Lower lobe of right lung (tissue), 2 donors: ENCODE results near the gene SRD5A1. TPM values are rescaled to one million over a fixed set of nuclear protein-coding genes. Genes with fewer than 3 reads are reported as not detected.
A peak's percentile ranks its signal among the peaks of the same experiment; 100 is the strongest.

ENCODE experiments used
- ATAC-seq, 2 donors: fragments of 200-7000 bp; cut with Tn5 transposase; one replicate each; pipeline ENCODE4 v1.9.1; 2020 to 2022; ENCODE audit warnings: mild to moderate bottlenecking in 2 of 2, moderate library complexity in 2 of 2
- DNase-seq: peaks from one replicate; pipeline ENCODE4 v3.0.0-alpha.2; 2020
- H3K27ac ChIP-seq: fragments of 200-600 bp; one replicate; pipeline ENCODE4 v1.8.0; 2022
- H3K27me3 ChIP-seq: fragments of 200-600 bp; one replicate; pipeline ENCODE4 v1.8.0; 2022; ENCODE audit warnings: low read depth
- H3K36me3 ChIP-seq: fragments of 200-600 bp; one replicate; pipeline ENCODE4 v1.8.0; 2022; ENCODE audit warnings: mild to moderate bottlenecking
- H3K4me1 ChIP-seq: fragments of 200-600 bp; one replicate; pipeline ENCODE4 v1.8.0; 2022
- H3K4me3 ChIP-seq: fragments of 200-600 bp; one replicate; pipeline ENCODE4 v1.8.0; 2022; ENCODE audit warnings: mild to moderate bottlenecking
- H3K9me3 ChIP-seq: fragments of 200-600 bp; one replicate; pipeline ENCODE4 v1.8.0; 2022
- CTCF ChIP-seq: fragments of 200-600 bp; IDR thresholded peaks from one replicate; pipeline ENCODE4 v1.8.0; 2022; ENCODE audit warnings: antibody characterized with exemption, mild to moderate bottlenecking
- intact Hi-C: fragments of 100-400 bp; cut with DNase I; formaldehyde crosslinking; loops from one replicate; pipeline ENCODE4 v1.11.0; 2022
- total RNA-seq: library from RNA; stranded (reverse); fragmentation: NEBNext Ultra II Directional; extraction: Animal tissue kit (Norgen Biotek cat#: 25700); gene quantifications from one replicate; pipeline ENCODE4 v1.2.1, GENCODE V29; 2021
- donor health status: DM: no; HTN: yes; CAD: no; lungs with severe emphysema.

The SRD5A1 gene
- total RNA-seq, 1 donor from 2014 or later: 8.3 TPM

GRCh38 chr5:6714226-6715041 lies 81.2 kb downstream of the SRD5A1 start:
- Histone ChIP-seq H3K4me1 (peaks cover 45% of the 10 kb centered on the region), H3K36me3 (peaks cover 2% of the 10 kb centered on the region), H3K9me3 (no peaks in the 10 kb centered on the region), H3K27ac (peak overlapping the region; percentile 68), H3K27me3 (no peaks in the 10 kb centered on the region), H3K4me3 (peak overlapping the region; percentile 68)
- peak in 1 of 2 donors; percentile 9 for ATAC-seq
- intact Hi-C loops: no loop called here
- TF ChIP-seq CTCF: no peak
- peak; percentile 65 for DNase-seq

GRCh38 chr5:6715271-6715670 lies 82.0 kb downstream of the SRD5A1 start:
- H3K4me3 ChIP-seq: peak overlapping the region; percentile 68
- ATAC-seq (no peak), DNase-seq (no peak)
- peak overlapping the region; percentile 68 for H3K27ac ChIP-seq
- intact Hi-C loops: no loop called here
- H3K27me3 ChIP-seq: no peaks in the 10 kb centered on the region
- peaks cover 53% of the 10 kb centered on the region for H3K4me1 ChIP-seq
- peaks cover 3% of the 10 kb centered on the region for H3K36me3 ChIP-seq
- TF ChIP-seq CTCF: no peak
- no peaks in the 10 kb centered on the region for H3K9me3 ChIP-seq

DNA sequence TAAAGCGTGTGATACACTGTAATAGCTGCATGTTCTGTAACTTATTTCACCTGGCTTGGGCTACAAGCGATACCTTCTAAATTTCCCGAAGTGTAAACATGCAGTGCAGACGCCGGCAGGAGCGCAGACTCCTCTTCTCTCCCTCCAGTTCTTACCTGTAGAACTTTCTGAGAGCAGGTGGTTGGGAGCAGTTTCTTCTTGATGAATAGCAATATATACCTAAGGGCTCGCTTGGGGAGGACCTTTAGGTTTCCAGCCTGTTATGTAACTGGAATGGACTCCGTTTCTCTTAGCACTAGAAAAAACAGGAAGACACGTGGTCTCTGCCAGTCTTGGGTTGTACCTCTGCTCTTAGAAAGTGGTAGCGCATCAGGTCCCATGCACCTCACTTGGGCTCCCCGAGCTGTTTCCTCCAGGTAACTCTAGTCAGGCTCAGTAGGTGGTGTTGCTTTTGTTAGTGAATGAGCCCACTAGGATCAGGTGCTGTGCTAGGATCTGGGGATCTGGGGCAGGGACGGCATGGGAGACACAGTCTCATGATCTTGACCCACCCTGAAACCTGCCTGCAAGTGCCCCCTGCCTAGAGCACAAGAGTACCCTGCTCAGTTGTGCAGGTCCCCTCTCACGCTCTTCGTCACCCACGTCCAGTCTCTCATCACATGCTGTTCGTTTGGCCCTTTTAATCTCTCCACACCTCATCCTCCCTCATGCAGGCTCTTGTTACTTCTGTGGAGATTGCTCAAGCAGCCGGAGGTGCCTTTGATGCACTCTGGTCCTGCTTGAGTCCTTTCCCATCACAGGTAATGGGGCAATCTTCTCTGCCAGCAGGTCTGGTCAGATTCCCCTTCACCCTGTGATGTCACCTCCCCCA lies 82.8 kb downstream of the SRD5A1 start:
- Histone ChIP-seq H3K4me1 (peaks cover 60% of the 10 kb centered on the region), H3K27me3 (no peaks in the 10 kb centered on the region), H3K27ac (no peak overlapping the region), H3K4me3 (peak overlapping the region; percentile 68), H3K36me3 (peaks cover 3% of the 10 kb centered on the region), H3K9me3 (no peaks in the 10 kb centered on the region)
- intact Hi-C loops: no loop called here
- ATAC-seq (no peak), DNase-seq (no peak)
- TF ChIP-seq CTCF: no peak

GRCh38 chr5:6716629-6717149 lies 83.4 kb downstream of the SRD5A1 start:
- Histone ChIP-seq H3K9me3 (no peaks in the 10 kb centered on the region), H3K27ac (no peak overlapping the region), H3K36me3 (peaks cover 3% of the 10 kb centered on the region), H3K4me3 (no peak overlapping the region), H3K27me3 (no peaks in the 10 kb centered on the region), H3K4me1 (peaks cover 67% of the 10 kb centered on the region)
- no peak for DNase-seq
- no peak for TF ChIP-seq CTCF
- no peak for ATAC-seq
- intact Hi-C loops: no loop called here

DNA sequence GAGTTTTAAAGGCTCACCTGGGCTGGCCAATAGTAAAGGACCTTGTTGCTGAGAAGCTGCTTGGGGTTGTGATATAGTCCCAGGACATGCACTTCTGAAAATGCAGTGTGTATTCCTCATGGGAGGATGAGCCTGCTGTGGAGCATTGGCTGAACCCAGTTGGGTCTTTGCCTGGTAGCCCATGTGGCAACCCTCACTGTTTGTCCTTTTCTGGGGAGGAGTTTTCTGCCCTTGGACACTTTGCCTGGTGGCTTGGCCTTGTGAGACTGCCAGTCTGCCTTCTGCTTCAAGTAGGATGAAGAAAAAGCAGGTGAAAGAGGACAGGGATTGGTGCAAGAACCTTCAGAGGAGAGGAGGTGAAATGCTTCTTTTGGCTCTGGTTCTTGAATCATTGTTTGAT lies 84.0 kb downstream of the SRD5A1 start:
- peaks cover 73% of the 10 kb centered on the region for H3K4me1 ChIP-seq
- no peak for ATAC-seq
- DNase-seq: no peak
- intact Hi-C loops: no loop called here
- H3K4me3 ChIP-seq: no peak overlapping the region
- TF ChIP-seq CTCF: no peak
- no peak overlapping the region for H3K27ac ChIP-seq
- no peaks in the 10 kb centered on the region for H3K27me3 ChIP-seq
- H3K36me3 ChIP-seq: peaks cover 3% of the 10 kb centered on the region
- H3K9me3 ChIP-seq: no peaks in the 10 kb centered on the region
